CD4-positive, CD25-positive, alpha-beta regulatory T cell (primary cell): Measurements from ENCODE around the gene TMEM120A. TPM values are rescaled to one million over a fixed set of nuclear protein-coding genes. Genes with fewer than 3 reads are reported as not detected.
A peak's percentile ranks its signal among the peaks of the same experiment; 100 is the strongest.
"Not testable (repeated sequence)": the region's sequence is repeated elsewhere in the genome, so short reads cannot be mapped to it uniquely, and the experiment has no call there.

Source experiments
- ATAC-seq, 2 donors: fragments of 150-1000 bp; cut with Tn5 transposase; one replicate each; pipeline ENCODE4 v1.10.0; 2021; ENCODE audit warnings: low read depth in 2 of 2, moderate number of reproducible peaks in 2 of 2, moderate library complexity in 1 of 2
- DNase-seq, 3 donors: peaks; one replicate each; pipeline versions ENCODE4 v3.0.0 to v3.0.0-alpha.2; 2012 to 2022; ENCODE audit warnings: mixed read lengths in 1 of 3
- H3K27ac ChIP-seq: one replicate; pipeline ENCODE4 v1.7.0; 2013; ENCODE audit warnings: mild to moderate bottlenecking, low read length; ENCODE audit not compliant: insufficient read depth, poor library complexity, severe bottlenecking
- H3K27me3 ChIP-seq: one replicate; pipeline ENCODE4 v1.7.0; 2013; ENCODE audit warnings: low read length; ENCODE audit not compliant: control insufficient read depth, insufficient read depth
- H3K36me3 ChIP-seq: one replicate; pipeline ENCODE4 v1.7.0; 2013; ENCODE audit warnings: mild to moderate bottlenecking, low read length, moderate library complexity; ENCODE audit not compliant: control insufficient read depth, insufficient read depth
- H3K4me1 ChIP-seq: 2 replicates; pipeline ENCODE4 v1.7.0; 2013; ENCODE audit warnings: mild to moderate bottlenecking, low read length; ENCODE audit not compliant: insufficient read depth, control insufficient read depth, poor library complexity, severe bottlenecking
- H3K4me3 ChIP-seq: one replicate; pipeline ENCODE4 v1.7.0; 2013; ENCODE audit warnings: low read depth, mild to moderate bottlenecking, low read length, moderate library complexity
- H3K9me3 ChIP-seq, 2 experiments: 1 replicate in 1 of 2; 2 replicates in 1 of 2; pipeline ENCODE4 v1.7.0; 2013; ENCODE audit warnings: low read length in 2 of 2, mild to moderate bottlenecking in 1 of 2, moderate library complexity in 1 of 2; ENCODE audit not compliant: control insufficient read depth in 2 of 2
- H3K27ac Mint-ChIP-seq, 3 donors: one replicate each; pipeline ENCODE4 v1.8.0; 2020 to 2022; ENCODE audit warnings: mild to moderate bottlenecking in 3 of 3, mixed read lengths in 3 of 3, moderate library complexity in 2 of 3
- H3K27me3 Mint-ChIP-seq: one replicate; pipeline ENCODE4 v1.8.0; 2022; ENCODE audit warnings: mild to moderate bottlenecking, mixed read lengths
- H3K36me3 Mint-ChIP-seq: one replicate; pipeline ENCODE4 v1.8.0; 2020; ENCODE audit warnings: mixed read lengths
- H3K4me1 Mint-ChIP-seq, 4 donors: one replicate each; pipeline ENCODE4 v1.8.0; 2020 to 2022; ENCODE audit warnings: mixed read lengths in 4 of 4, mild to moderate bottlenecking in 1 of 4
- H3K4me3 Mint-ChIP-seq, 4 donors: one replicate each; pipeline ENCODE4 v1.8.0; 2020 to 2022; ENCODE audit warnings: mild to moderate bottlenecking in 4 of 4, mixed read lengths in 4 of 4, moderate library complexity in 3 of 4
- H3K9me3 Mint-ChIP-seq, 7 donors: one replicate each; pipeline ENCODE4 v1.8.0; 2020 to 2022; ENCODE audit warnings: mixed read lengths in 7 of 7, mild to moderate bottlenecking in 3 of 7, moderate library complexity in 2 of 7
- polyA plus RNA-seq, 4 donors: library from polyadenylated mRNA; unstranded; fragments of 300-500 nt; fragmentation: Illumina TruSeq; gene quantifications; one replicate each; pipeline ENCODE4 v1.2.3, GENCODE V29; 2021
- total RNA-seq: library from RNA; stranded (reverse); gene quantifications from one replicate; pipeline ENCODE4 v1.2.3, GENCODE V29; 2022

Gene TMEM120A
- total and polyA plus RNA-seq, 5 donors from 2014 or later = 41.9 to 66.5 (median 61.7) TPM

DNA sequence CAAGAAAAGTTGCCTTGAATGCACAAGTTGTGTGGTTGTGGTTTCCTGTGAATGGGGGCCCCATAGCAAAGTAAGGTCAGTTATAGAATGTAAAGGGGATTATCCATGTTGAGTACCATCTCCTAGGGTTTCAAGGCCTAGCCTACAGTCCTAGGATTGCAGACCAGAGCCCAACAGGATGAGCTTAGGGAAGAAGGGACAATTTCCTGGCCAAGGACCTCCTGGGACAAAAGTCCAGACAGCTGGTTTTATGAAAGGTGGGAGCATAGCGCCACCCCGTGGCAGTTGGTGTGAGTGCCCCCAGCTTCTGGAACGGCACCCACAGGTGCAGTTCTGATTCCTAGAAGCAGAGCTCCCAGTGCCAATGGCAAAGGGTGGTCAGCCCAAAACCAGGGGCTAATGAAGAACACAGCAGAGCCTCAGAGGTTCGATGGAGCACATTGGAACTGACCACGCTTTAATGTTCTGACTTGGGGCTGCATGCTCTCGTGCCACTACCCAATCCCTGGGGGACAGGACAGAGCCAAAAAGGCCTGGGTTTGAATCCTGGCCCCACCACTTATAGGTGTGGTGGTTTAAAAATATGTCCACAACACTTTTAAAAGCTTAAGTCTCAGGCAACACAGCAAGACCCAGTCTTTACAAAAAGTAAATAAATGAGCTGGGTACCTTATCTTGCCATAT is 25.8 kb upstream of the TMEM120A start:
- H3K27me3 Mint-ChIP-seq = no peaks in the 10 kb centered on the region
- peak overlapping the region in 1 of 3 donors; percentile 18 for H3K27ac Mint-ChIP-seq
- no peaks in the 10 kb centered on the region for H3K27me3 ChIP-seq
- peaks cover 27% of the 10 kb centered on the region for H3K36me3 ChIP-seq
- no peak overlapping the region for H3K4me3 ChIP-seq
- no peak overlapping the region for H3K27ac ChIP-seq
- H3K4me1 ChIP-seq = peaks cover 8% of the 10 kb centered on the region
- ATAC-seq (peak; percentile 50 to 59), DNase-seq (peak; percentile 54 to 71 (median 67))
- H3K4me3 Mint-ChIP-seq = no peak overlapping the region
- H3K9me3 ChIP-seq = no peaks in the 10 kb centered on the region
- peaks cover 24% of the 10 kb centered on the region for H3K36me3 Mint-ChIP-seq
- H3K4me1 Mint-ChIP-seq = peaks cover 0 to 19% (median 12%) of the 10 kb centered on the region in 4 donors
- no peaks in the 10 kb centered on the region for H3K9me3 Mint-ChIP-seq

- H3K4me3 ChIP-seq, ATAC-seq, H3K27me3 ChIP-seq, H3K27ac Mint-ChIP-seq, H3K9me3 ChIP-seq, H3K9me3 Mint-ChIP-seq, H3K4me1 ChIP-seq, H3K27ac ChIP-seq, H3K4me3 Mint-ChIP-seq, H3K27me3 Mint-ChIP-seq, DNase-seq: not testable (repeated sequence)
- H3K4me1 Mint-ChIP-seq = peaks cover 0 to 19% (median 12%) of the 10 kb centered on the region in 4 donors
- peaks cover 33% of the 10 kb centered on the region for H3K36me3 ChIP-seq
- peaks cover 26% of the 10 kb centered on the region for H3K36me3 Mint-ChIP-seq
These were observed 24.1 kb upstream of the TMEM120A start for GRCh38 chr7:76018520-76018919.

DNA sequence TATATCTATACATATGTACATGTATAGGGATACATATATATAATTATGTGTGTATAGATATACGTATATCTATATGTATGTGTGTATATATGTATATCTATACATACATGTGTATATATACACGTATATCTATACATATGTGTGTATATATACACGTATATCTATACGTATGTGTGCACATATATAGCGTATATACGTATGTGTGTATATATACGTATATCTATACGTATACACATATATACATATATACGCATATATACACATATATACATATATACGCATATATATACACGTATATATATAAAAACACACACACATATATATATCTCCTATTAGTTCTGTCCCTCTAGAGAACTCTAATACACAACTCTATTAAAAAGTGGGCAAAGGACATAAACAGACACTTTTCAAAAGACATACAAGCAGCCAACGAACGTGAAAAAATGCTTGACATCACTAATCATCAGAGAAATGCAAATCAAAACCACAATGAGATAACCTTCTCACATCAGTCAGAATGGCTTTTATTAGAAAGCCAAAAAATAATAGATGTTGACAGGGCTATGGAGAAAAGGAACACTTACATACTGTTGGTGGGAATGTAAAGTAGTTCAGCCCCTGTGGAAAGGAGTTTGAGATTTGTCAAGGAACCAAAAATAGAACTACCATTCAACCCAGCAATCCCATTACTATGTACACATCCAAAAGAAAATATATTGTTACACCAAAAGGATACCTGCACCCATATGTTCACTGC is 22.0 kb upstream of the TMEM120A start:
- Mint-ChIP-seq H3K27me3 (no peaks in the 10 kb centered on the region), H3K36me3 (peaks cover 30% of the 10 kb centered on the region), H3K4me1 (peaks cover under 1 to 16% (median 11%) of the 10 kb centered on the region in 4 donors), H3K4me3 (no peak overlapping the region), H3K9me3 (no peaks in the 10 kb centered on the region), H3K27ac (no peak overlapping the region)
- peaks cover 22% of the 10 kb centered on the region for H3K36me3 ChIP-seq
- no peaks in the 10 kb centered on the region for H3K9me3 ChIP-seq
- no peak overlapping the region for H3K4me3 ChIP-seq
- no peak overlapping the region for H3K27ac ChIP-seq
- no peaks in the 10 kb centered on the region for H3K27me3 ChIP-seq
- no peak for ATAC-seq
- DNase-seq = no peak
- H3K4me1 ChIP-seq = peaks cover 8% of the 10 kb centered on the region

DNA sequence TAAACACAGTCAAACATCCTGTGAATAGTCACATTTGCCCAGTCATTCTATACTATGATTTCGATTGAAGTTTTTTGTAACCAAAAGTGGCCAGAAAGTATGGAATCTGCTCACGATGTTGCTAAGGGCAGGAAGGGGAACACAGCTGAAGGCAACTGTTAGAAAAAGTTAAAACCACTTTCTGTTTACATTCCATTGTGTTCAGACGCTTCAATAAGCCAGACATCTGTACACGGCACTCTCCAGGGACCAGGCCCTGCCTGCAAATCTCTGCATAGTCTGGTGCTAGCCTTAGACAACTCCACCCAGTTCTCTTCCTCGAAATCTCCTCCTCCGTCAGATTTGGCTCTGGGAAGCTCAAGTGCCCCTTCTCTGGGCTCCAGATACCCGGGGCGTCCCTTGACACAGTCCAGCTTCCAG is 17.1 kb upstream of the TMEM120A start:
- no peak for ATAC-seq
- no peak overlapping the region for H3K4me3 ChIP-seq
- no peak for DNase-seq
- Mint-ChIP-seq H3K4me3 (no peak overlapping the region), H3K36me3 (peaks cover 26% of the 10 kb centered on the region), H3K9me3 (no peaks in the 10 kb centered on the region), H3K4me1 (peaks cover 4 to 30% (median 27%) of the 10 kb centered on the region in 4 donors), H3K27ac (peak overlapping the region in 2 of 3 donors; percentile 28 to 57), H3K27me3 (no peaks in the 10 kb centered on the region)
- no peak overlapping the region for H3K27ac ChIP-seq
- H3K27me3 ChIP-seq = no peaks in the 10 kb centered on the region
- H3K36me3 ChIP-seq = peaks cover 11% of the 10 kb centered on the region
- peaks cover 22% of the 10 kb centered on the region for H3K4me1 ChIP-seq
- H3K9me3 ChIP-seq = no peaks in the 10 kb centered on the region

DNA sequence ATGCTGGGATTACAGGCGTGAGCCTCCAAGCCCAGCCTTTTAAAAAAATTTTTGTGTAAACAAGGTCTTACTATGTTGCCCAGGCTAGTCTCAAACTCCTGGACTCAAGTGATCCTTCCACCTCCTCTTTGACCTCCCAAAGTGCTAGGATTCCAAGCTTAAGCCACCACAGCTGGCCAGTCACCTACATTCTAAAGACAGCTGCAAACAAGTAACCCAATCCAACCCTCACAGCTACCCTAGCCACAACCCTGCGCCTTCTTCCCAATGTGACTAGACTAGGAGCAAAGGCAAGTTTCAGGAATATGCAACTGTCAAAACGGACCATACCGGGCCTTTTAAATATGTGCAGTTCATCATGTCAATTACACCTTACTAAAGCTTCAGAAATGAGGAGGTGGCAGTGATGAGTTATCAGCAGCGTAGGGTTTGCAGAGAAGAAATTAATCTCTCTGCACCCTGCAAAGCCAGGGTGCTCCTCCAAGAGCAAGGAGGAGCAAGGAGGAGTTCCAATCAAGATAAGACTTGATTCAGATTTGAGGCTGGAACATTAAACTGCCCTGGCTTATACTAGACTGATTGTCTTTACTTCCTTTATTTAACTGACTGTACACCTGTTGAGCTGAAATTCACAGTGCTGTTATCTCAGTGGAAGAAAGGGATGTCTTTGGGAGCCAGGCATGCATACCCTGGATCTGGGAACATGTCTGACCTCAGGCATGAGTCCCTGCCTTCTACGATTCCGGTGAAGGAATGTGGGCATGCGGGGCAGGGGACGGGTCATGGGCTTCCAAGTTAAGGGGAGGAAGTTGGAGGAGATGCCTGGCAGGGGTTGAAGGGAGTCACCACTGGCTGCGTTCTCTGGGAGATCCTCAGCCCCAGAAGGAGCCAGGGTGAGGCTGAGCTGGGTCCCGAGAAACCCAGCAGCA is 15.5 kb upstream of the TMEM120A start:
- H3K27me3 ChIP-seq = no peaks in the 10 kb centered on the region
- Mint-ChIP-seq H3K9me3 (no peaks in the 10 kb centered on the region), H3K4me3 (peak overlapping the region; percentile 11 to 82 (median 75)), H3K4me1 (peaks cover 4 to 30% (median 26%) of the 10 kb centered on the region in 4 donors), H3K27ac (peak overlapping the region in 2 of 3 donors; percentile 82 to 86), H3K27me3 (no peaks in the 10 kb centered on the region), H3K36me3 (peaks cover 23% of the 10 kb centered on the region)
- DNase-seq = no peak
- no peak for ATAC-seq
- peaks cover 10% of the 10 kb centered on the region for H3K36me3 ChIP-seq
- H3K27ac ChIP-seq = no peak overlapping the region
- H3K4me3 ChIP-seq = peak overlapping the region; percentile 13
- no peaks in the 10 kb centered on the region for H3K9me3 ChIP-seq
- H3K4me1 ChIP-seq = peaks cover 22% of the 10 kb centered on the region

DNA sequence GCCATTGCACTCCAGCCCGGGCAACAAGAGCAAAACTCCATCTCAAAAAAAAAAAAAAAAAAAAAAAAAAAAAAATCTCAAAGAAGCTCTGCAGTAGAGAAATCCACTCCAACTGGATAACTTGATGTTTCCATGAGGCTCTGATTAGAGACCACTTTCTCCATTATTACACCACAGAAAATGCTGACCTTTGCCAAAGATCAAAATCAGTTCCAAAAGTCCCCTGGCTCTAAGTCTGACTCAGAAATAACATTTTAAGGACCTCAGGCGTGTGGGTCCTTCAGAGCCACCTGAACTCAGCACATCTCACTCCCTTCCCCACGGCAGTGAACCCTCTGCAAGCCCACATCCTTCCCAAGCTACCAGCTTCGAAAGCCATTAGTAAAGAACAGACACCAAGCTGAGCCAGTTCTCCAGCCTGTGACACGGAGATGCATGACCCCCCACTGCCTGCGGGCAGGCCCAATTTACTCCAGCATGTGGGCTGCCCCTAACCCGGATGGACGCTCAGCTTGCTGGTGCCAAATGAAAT is 13.8 kb upstream of the TMEM120A start:
- Mint-ChIP-seq H3K4me3 (peak overlapping the region in 2 of 4 donors; percentile 48 to 76), H3K4me1 (peaks cover 4 to 30% (median 26%) of the 10 kb centered on the region in 4 donors), H3K36me3 (peaks cover 28% of the 10 kb centered on the region), H3K27ac (peak overlapping the region; percentile 52 to 86 (median 82)), H3K9me3 (no peaks in the 10 kb centered on the region), H3K27me3 (no peaks in the 10 kb centered on the region)
- peaks cover 10% of the 10 kb centered on the region for H3K36me3 ChIP-seq
- peak overlapping the region; percentile 34 for H3K27ac ChIP-seq
- peaks cover 22% of the 10 kb centered on the region for H3K4me1 ChIP-seq
- DNase-seq = peak in 1 of 3 donors; percentile 35
- H3K9me3 ChIP-seq = no peaks in the 10 kb centered on the region
- no peaks in the 10 kb centered on the region for H3K27me3 ChIP-seq
- no peak overlapping the region for H3K4me3 ChIP-seq
- peak; percentile 13 to 46 for ATAC-seq

- H3K9me3 Mint-ChIP-seq, DNase-seq, H3K27ac ChIP-seq, H3K9me3 ChIP-seq, H3K27me3 Mint-ChIP-seq, ATAC-seq, H3K4me3 Mint-ChIP-seq, H3K27ac Mint-ChIP-seq, H3K27me3 ChIP-seq, H3K4me3 ChIP-seq: not testable (repeated sequence)
- H3K36me3 ChIP-seq = peaks cover 26% of the 10 kb centered on the region
- peaks cover 19% of the 10 kb centered on the region for H3K4me1 ChIP-seq
- Mint-ChIP-seq H3K4me1 (peaks cover 0 to 22% (median 18%) of the 10 kb centered on the region in 4 donors), H3K36me3 (peaks cover 18% of the 10 kb centered on the region)
These were observed 10.6 kb upstream of the TMEM120A start for GRCh38 chr7:76005004-76005403.
